RWPE1 (cell line): ENCODE data around the gene KIF1C.
A peak's percentile ranks its signal among the peaks of the same experiment; 100 is the strongest.

Experiments
- CTCF ChIA-PET: fragments of 350-600 bp; sonication (Branson Sonifier 250); formaldehyde crosslinking; extraction: SDS; loops from one replicate; lab custom pipeline; 2021; lab: Yijun Ruan, JAX
- POLR2A ChIA-PET: fragments of 400-600 bp; formaldehyde crosslinking; extraction: SDS; loops from one replicate; lab custom pipeline; 2020; ENCODE audit warnings: antibody characterized with exemption; ENCODE audit not compliant: low non-redundant PET; lab: Yijun Ruan, JAX
- DNase-seq: peaks from one replicate; pipeline ENCODE4 v3.0.0; 2012; ENCODE audit warnings: low spot score
- H3K27ac ChIP-seq: fragments of 450-650 bp; 2 replicates; pipeline ENCODE4 v1.5.1; 2017
- TF ChIP-seq, protein P1 (sequence below): fragments of 450-650 bp; conservative IDR thresholded peaks from 2 replicates; pipeline ENCODE4 v1.5.1; 2017; ENCODE audit warnings: low read depth, mild to moderate bottlenecking

The KIF1C gene

DNA sequence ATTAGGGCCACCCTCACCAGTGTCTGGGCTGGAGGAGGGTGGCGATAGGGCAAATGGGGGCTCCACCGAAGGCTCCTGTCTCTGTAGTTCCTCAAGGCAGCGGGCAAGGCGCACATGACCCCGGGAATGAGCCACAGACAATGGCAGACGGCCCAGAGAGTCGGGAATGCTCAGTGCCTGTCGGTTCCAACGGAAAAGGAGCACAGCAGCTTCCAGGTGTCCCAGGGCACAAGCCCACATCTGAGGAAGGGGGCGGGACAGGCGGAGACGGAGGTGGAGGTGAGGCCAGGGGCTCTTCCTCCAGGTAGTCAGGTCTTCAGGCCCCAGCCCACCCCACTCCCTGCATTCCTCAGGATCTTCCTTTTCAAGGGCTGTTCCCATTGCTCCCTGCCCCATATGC is 25.0 kb upstream of the KIF1C start:
- CTCF ChIA-PET, result interaction anchor here (0.7 kb wide), 1 partner anchor 56 kb away, joined by 4 read pairs; no protein-coding TSS in a partner anchor
- no peak for DNase-seq
- peak overlapping the region; percentile 31 for H3K27ac ChIP-seq
- TF ChIP-seq, protein P1, sequence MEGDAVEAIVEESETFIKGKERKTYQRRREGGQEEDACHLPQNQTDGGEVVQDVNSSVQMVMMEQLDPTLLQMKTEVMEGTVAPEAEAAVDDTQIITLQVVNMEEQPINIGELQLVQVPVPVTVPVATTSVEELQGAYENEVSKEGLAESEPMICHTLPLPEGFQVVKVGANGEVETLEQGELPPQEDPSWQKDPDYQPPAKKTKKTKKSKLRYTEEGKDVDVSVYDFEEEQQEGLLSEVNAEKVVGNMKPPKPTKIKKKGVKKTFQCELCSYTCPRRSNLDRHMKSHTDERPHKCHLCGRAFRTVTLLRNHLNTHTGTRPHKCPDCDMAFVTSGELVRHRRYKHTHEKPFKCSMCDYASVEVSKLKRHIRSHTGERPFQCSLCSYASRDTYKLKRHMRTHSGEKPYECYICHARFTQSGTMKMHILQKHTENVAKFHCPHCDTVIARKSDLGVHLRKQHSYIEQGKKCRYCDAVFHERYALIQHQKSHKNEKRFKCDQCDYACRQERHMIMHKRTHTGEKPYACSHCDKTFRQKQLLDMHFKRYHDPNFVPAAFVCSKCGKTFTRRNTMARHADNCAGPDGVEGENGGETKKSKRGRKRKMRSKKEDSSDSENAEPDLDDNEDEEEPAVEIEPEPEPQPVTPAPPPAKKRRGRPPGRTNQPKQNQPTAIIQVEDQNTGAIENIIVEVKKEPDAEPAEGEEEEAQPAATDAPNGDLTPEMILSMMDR, result no peak
- POLR2A ChIA-PET, result no interaction called here

DNA sequence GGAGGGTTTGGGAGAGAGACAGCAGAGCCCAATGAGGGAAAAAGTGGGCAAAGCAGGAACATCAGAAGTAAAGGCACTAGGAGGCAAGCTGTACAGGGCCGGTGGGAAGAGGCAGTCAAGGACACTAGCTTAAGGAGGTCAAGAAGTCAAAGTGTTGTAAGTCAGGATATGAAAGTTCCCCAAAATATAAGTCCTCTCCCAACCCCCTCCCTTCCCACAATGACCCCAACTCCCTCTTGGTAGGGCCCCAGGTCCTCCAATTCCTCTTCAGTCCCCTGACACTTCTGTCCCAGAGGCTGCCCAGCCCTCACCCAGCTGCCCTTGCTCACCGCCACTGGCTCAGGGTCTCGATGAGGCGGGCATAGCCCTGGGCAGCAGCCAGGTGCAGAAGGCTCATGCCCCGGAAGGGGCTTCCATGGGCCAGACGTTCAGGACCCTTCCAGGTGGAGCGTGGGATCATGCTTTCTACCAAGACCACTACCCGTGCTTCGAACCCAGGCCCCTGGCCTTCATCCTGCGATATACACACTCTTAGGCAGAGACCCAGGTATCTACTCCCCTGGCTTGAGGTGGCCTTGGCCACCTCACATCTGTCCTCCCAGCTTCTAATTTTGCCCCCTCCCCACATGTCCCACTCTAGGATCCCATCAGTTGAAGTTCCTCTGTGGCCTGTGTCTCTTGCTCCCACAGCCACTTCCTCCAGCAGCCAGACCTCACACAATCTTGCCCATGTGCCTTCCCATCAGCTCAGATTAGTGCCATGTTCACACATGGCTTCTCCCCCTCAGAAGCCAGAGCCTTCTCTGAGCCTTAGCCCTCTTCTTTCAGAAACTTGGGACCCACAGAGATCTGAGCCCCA is 24.3 kb upstream of the KIF1C start:
- peak overlapping the region; percentile 31 for H3K27ac ChIP-seq
- TF ChIP-seq, protein P1, result no peak
- ChIA-PET CTCF (interaction anchor here (0.7 kb wide), 1 partner anchor 56 kb away, joined by 4 read pairs; no protein-coding TSS in a partner anchor), POLR2A (no interaction called here)
- no peak for DNase-seq

DNA sequence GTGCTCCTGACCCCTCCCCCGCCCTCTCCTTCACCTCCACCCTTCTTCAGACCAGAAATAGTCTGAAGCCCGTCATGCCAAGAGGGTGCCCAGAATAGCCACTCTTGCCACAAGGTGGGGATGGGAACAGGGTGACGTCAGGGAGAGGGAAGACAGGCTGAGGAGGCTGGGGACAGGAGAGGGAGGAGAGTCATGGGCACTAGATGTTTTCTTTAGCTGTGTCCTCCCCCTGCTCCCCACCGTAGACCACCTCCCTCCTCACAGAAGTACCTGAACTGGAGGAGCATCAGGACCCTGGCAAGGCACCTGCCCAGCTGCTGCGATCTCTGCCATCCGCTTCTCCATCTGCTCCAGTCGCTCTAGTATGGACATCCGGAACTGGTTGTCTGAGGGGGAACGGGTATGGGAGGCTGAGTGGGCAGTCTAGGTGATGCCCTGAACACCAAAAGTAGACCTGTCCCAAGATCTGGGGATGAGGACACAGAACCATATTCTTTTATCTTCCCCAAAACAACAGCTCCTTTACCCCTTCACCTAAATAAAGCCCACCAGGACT is 23.6 kb upstream of the KIF1C start:
- DNase-seq, result no peak
- TF ChIP-seq, protein P1, result no peak
- H3K27ac ChIP-seq, result peak overlapping the region; percentile 31; the same call in 1 of the 2 replicates
- POLR2A ChIA-PET, result no interaction called here
- CTCF ChIA-PET, result no interaction called here

DNA sequence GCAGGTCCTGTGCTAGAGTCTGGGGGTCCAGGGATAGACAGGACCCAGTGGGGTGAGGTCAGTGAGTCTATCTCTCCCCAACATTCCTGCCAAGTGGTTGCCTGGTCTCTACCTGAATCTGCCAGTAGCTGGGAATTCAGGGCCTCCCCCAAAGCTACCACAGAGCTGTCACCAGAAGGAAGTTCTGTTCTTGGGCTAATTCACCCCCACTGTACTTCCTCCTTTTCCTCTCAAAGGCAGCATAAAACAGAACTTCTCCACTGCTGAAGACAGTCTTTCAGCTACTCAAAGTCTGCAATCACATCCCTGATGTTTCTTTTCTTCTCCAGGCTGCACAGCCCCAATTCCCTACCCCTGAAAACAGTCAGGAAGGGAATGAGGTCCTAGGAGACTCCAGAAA is 19.0 kb upstream of the KIF1C start:
- H3K27ac ChIP-seq, result no peak overlapping the region
- TF ChIP-seq, protein P1, result no peak
- CTCF ChIA-PET, result interaction anchor here (0.6 kb wide), 1 partner anchor 70 kb away, joined by 3 read pairs; no protein-coding TSS in a partner anchor
- DNase-seq, result no peak
- POLR2A ChIA-PET, result no interaction called here

GRCh38 chr17:4980644-4981216 is 17.0 kb upstream of the KIF1C start:
- TF ChIP-seq, protein P1, result peak; percentile 60
- H3K27ac ChIP-seq, result peak overlapping the region; percentile 33; the same call in 1 of the 2 replicates
- DNase-seq, result peak; percentile 26
- ChIA-PET POLR2A (no interaction called here), CTCF (interaction anchor here (0.6 to 2.1 kb wide), 5 partner anchors 9 to 50 kb away, joined by 3 to 8 read pairs (median 4); no protein-coding TSS in a partner anchor)

GRCh38 chr17:4982305-4982704 is 15.4 kb upstream of the KIF1C start:
- no peak for DNase-seq
- ChIA-PET CTCF (no interaction called here), POLR2A (no interaction called here)
- TF ChIP-seq, protein P1, result no peak
- H3K27ac ChIP-seq, result peak overlapping the region; percentile 33
